Measurements from ENCODE around the gene YWHAE.

- TF ChIP-seq CTCF (IDR thresholded peaks at IDR 0.05) (no peak), POLR2A (IDR thresholded peaks at IDR 0.05) (no peak)
Measured at GRCh38 chr17:1323336-1323735, 76.7 kb downstream of the YWHAE start.
